H1 (cell line): ENCODE data around the gene TSEN54. TPM values are rescaled to one million over a fixed set of nuclear protein-coding genes. Genes with fewer than 3 reads are reported as not detected.
A peak's percentile ranks its signal among the peaks of the same experiment; 100 is the strongest.

ENCODE experiments used
- CTCF ChIA-PET: fragments of 300-600 bp; sonication (Branson Sonifier 250); formaldehyde crosslinking; loops from one replicate; lab custom pipeline; 2021; ENCODE audit not compliant: partially characterized antibody; lab: Charles Lee
- POLR2A ChIA-PET: fragments of 300-600 bp; sonication (Branson Sonifier 250); formaldehyde crosslinking; loops from one replicate; lab custom pipeline; 2021; ENCODE audit warnings: inconsistent platforms; ENCODE audit not compliant: partially characterized antibody; lab: Charles Lee
- DNase-seq, 2 experiments: peaks; one replicate each; pipeline versions ENCODE4 v3.0.0 to v3.0.0-alpha.2; 2010 to 2022; ENCODE audit warnings: low spot score in 2 of 2, low read depth in 1 of 2, mixed read lengths in 1 of 2
- FAIRE-seq: peaks from 2 replicates; lab custom pipeline; 2011; peaks lifted over from hg19 to GRCh38; lab: Jason Lieb, UNC
- H2AFZ ChIP-seq: 2 replicates; pipeline ENCODE4 v1.8.1; 2012; ENCODE audit warnings: low read length, inconsistent platforms
- H2AK5ac ChIP-seq: 2 replicates; pipeline ENCODE4 v1.6.1; 2013; ENCODE audit warnings: low read depth, low read length
- H2BK120ac ChIP-seq: replicated peaks from 2 replicates; pipeline ENCODE3; 2013; ENCODE audit warnings: low read depth, low read length, inconsistent platforms
- H2BK12ac ChIP-seq: 2 replicates; pipeline ENCODE4 v1.6.1; 2013; ENCODE audit warnings: low read depth, low read length
- H2BK15ac ChIP-seq: 2 replicates; pipeline ENCODE4 v1.6.1; 2013; ENCODE audit warnings: low read length
- H2BK20ac ChIP-seq: 2 replicates; pipeline ENCODE4 v1.6.1; 2013; ENCODE audit warnings: low read length
- H2BK5ac ChIP-seq: 2 replicates; pipeline ENCODE4 v1.6.1; 2013; ENCODE audit warnings: low read depth, low read length
- H3K14ac ChIP-seq: 2 replicates; pipeline ENCODE4 v1.6.1; 2013; ENCODE audit warnings: inconsistent platforms; ENCODE audit not compliant: insufficient read length
- H3K18ac ChIP-seq: 2 replicates; pipeline ENCODE4 v1.6.1; 2013; ENCODE audit warnings: low read length; ENCODE audit errors: extremely low read depth
- H3K23ac ChIP-seq: 2 replicates; pipeline ENCODE4 v1.6.1; 2013; ENCODE audit warnings: inconsistent platforms; ENCODE audit not compliant: insufficient read length
- H3K23me2 ChIP-seq: 2 replicates; pipeline ENCODE4 v1.6.1; 2013; ENCODE audit warnings: low read depth, low read length
- H3K27ac ChIP-seq: 2 replicates; pipeline ENCODE4 v1.6.1; 2011; ENCODE audit warnings: low read depth, low read length, inconsistent platforms
- H3K27me3 ChIP-seq, 4 experiments: replicated peaks in 1 of 4; 1 replicate in 1 of 4; 2 replicates in 3 of 4; pipeline versions ENCODE4 v1.6.1 to v1.8.1; 2011 to 2013; ENCODE audit warnings: low read length in 3 of 4, mild to moderate bottlenecking in 3 of 4, inconsistent platforms in 2 of 4, mixed read lengths in 2 of 4, moderate library complexity in 1 of 4; ENCODE audit not compliant: control insufficient read depth in 3 of 4, insufficient read depth in 3 of 4; ENCODE audit errors: extremely low read depth in 1 of 4
- H3K36me3 ChIP-seq, 4 experiments: 2 replicates each; pipeline versions ENCODE4 v1.6.1 to v1.8.1; 2011 to 2013; ENCODE audit warnings: mild to moderate bottlenecking in 4 of 4, low read length in 3 of 4, moderate library complexity in 2 of 4, control low read depth in 1 of 4, inconsistent platforms in 1 of 4; ENCODE audit not compliant: insufficient read depth in 4 of 4, control insufficient read depth in 2 of 4
- H3K4ac ChIP-seq: replicated peaks from 2 replicates; pipeline ENCODE3; 2013; ENCODE audit warnings: low read length, low read depth, mixed read lengths, inconsistent platforms; ENCODE audit not compliant: insufficient read length
- H3K4me1 ChIP-seq, 4 experiments: replicated peaks in 1 of 4; 1 replicate in 1 of 4; 2 replicates in 3 of 4; pipeline versions ENCODE4 v1.6.1 to v1.8.1; 2011 to 2013; ENCODE audit warnings: low read length in 3 of 4, inconsistent platforms in 2 of 4, mixed read lengths in 1 of 4; ENCODE audit not compliant: insufficient read depth in 4 of 4, control insufficient read depth in 3 of 4
- H3K4me2 ChIP-seq, 2 experiments: 2 replicates each; pipeline versions ENCODE4 v1.6.1 to v1.8.1; 2011 to 2013; ENCODE audit warnings: low read depth in 2 of 2, low read length in 2 of 2, control low read depth in 1 of 2, inconsistent platforms in 1 of 2, mild to moderate bottlenecking in 1 of 2; ENCODE audit not compliant: insufficient read depth in 1 of 2
- H3K4me3 ChIP-seq, 4 experiments: fragments of 200-600, 300-600 bp in 1 of 4; sonication (generic), shearing (Covaris generic), sonication (Bioruptor Twin) in 1 of 4; 2 replicates each; pipeline versions ENCODE4 v1.5.1 to v1.8.1; 2011 to 2016; ENCODE audit warnings: low read length in 4 of 4, low read depth in 3 of 4, control low read depth in 2 of 4, inconsistent platforms in 2 of 4, mild to moderate bottlenecking in 2 of 4, mixed read lengths in 1 of 4, moderate library complexity in 1 of 4; ENCODE audit not compliant: insufficient read depth in 2 of 4; ENCODE audit errors: extremely low read depth in 1 of 4
- H3K56ac ChIP-seq: replicated peaks from 2 replicates; pipeline ENCODE3; 2013; ENCODE audit warnings: low read depth, mild to moderate bottlenecking, mixed read lengths, low read length, inconsistent platforms; ENCODE audit not compliant: insufficient read length
- H3K79me1 ChIP-seq: 2 replicates; pipeline ENCODE4 v1.6.1; 2013; ENCODE audit warnings: low read depth, low read length, control low read depth
- H3K79me2 ChIP-seq, 2 experiments: 2 replicates each; pipeline versions ENCODE4 v1.6.1 to v1.8.1; 2012 to 2013; ENCODE audit warnings: low read length in 2 of 2, mild to moderate bottlenecking in 2 of 2, inconsistent platforms in 1 of 2; ENCODE audit not compliant: insufficient read depth in 2 of 2, control insufficient read depth in 1 of 2
- H3K9ac ChIP-seq, 4 experiments: replicated peaks in 1 of 4; 1 replicate in 1 of 4; 2 replicates in 3 of 4; pipeline versions ENCODE4 v1.6.1 to v1.8.1; 2011 to 2013; ENCODE audit warnings: low read depth in 3 of 4, low read length in 3 of 4, control low read depth in 2 of 4, mild to moderate bottlenecking in 2 of 4, moderate library complexity in 2 of 4, inconsistent platforms in 1 of 4; ENCODE audit errors: extremely low read depth in 1 of 4
- H3K9me3 ChIP-seq, 2 experiments: 2 replicates each; pipeline versions ENCODE4 v1.6.1 to v1.8.1; 2012 to 2013; ENCODE audit warnings: mild to moderate bottlenecking in 2 of 2, moderate library complexity in 2 of 2, control low read depth in 1 of 2, inconsistent platforms in 1 of 2, low read depth in 1 of 2, low read length in 1 of 2, mixed read lengths in 1 of 2; ENCODE audit not compliant: insufficient read depth in 2 of 2
- H4K20me1 ChIP-seq, 2 experiments: replicated peaks in 1 of 2; 2 replicates each; pipeline versions ENCODE3 to v1.8.1; 2011 to 2013; ENCODE audit warnings: inconsistent platforms in 2 of 2, low read length in 2 of 2, mild to moderate bottlenecking in 1 of 2; ENCODE audit not compliant: insufficient read depth in 2 of 2, control insufficient read depth in 1 of 2
- H4K5ac ChIP-seq: 2 replicates; pipeline ENCODE4 v1.6.1; 2013; ENCODE audit warnings: low read length, low read depth, mixed read lengths, inconsistent platforms; ENCODE audit not compliant: insufficient read length
- H4K8ac ChIP-seq: 2 replicates; pipeline ENCODE4 v1.8.0; 2013; ENCODE audit warnings: mild to moderate bottlenecking, moderate library complexity, low read length, inconsistent platforms; ENCODE audit not compliant: insufficient read depth; ENCODE audit errors: extremely low read depth
- H4K91ac ChIP-seq: replicated peaks from 2 replicates; pipeline ENCODE3; 2013; ENCODE audit warnings: low read length, mixed read lengths, inconsistent platforms; ENCODE audit not compliant: insufficient read length
- CHD1 ChIP-seq: IDR thresholded peaks from 2 replicates; pipeline ENCODE4 v1.6.1; 2012; ENCODE audit warnings: low read depth, low read length, improper control_type of control experiment
- KDM5A ChIP-seq: fragments of 200-600 bp; IDR thresholded peaks from 2 replicates; pipeline ENCODE4 v1.7.1; 2012; ENCODE audit warnings: mild to moderate bottlenecking, low read length, inconsistent platforms, mixed read lengths
- PHF8 ChIP-seq: fragments of 200-600 bp; sonication (generic); conservative IDR thresholded peaks from 2 replicates; pipeline ENCODE4 v1.7.1; 2012; ENCODE audit warnings: low read depth, mild to moderate bottlenecking, inconsistent platforms, low read length, moderate library complexity
- POLR2A ChIP-seq, 2 experiments: IDR thresholded peaks; 1 replicate in 1 of 2; 2 replicates in 1 of 2; pipeline ENCODE4 v1.6.1; 2011; ENCODE audit warnings: low read depth in 2 of 2, low read length in 2 of 2, mild to moderate bottlenecking in 2 of 2; ENCODE audit errors: control extremely low read depth in 1 of 2
- POLR2AphosphoS5 ChIP-seq: IDR thresholded peaks from 2 replicates; pipeline ENCODE4 v1.6.1; 2011; ENCODE audit warnings: low read depth, low read length
- WGBS, 2 experiments: shearing (Covaris generic) in 1 of 2; methylation state at CpG; one replicate each; pipeline versions ENCODE4 v1.1.6 to v1.1.7; 2013 to 2015; ENCODE audit warnings: low lambda C conversion rate in 2 of 2, mixed read lengths in 2 of 2, inconsistent platforms in 1 of 2, low coverage in 1 of 2, missing lambda C conversion rate in 1 of 2; ENCODE audit not compliant: insufficient replicate concordance in 2 of 2, insufficient coverage in 1 of 2, insufficient read length in 1 of 2; ENCODE audit errors: extremely low coverage in 1 of 2, missing lambda C conversion rate in 1 of 2; 5-methylcytosine and 5-hydroxymethylcytosine counted together
- polyA plus RNA-seq, 7 experiments: library from polyadenylated mRNA; depleted of rRNA in 3 of 7; stranded (reverse) in 5 of 7; unstranded in 2 of 7; fragments of >200 nt in 5 of 7; fragments of 200-250 nt in 2 of 7; gene quantifications; 1 replicate in 5 of 7; 2 replicates in 1 of 7; 4 replicates in 1 of 7; pipeline versions ENCODE4 v1.2.1 to v1.2.3, GENCODE V29; 2011 to 2013; ENCODE audit warnings: missing spikeins in 2 of 7, mixed read lengths in 2 of 7
- total RNA-seq: library from RNA; stranded (reverse); fragmentation: NEBNext Ultra II Directional; extraction: Animal tissue kit (Norgen Biotek cat#: 25700); gene quantifications from 2 replicates; pipeline ENCODE4 v1.2.1, GENCODE V29; 2021
- TF ChIP-seq, protein P1 (sequence below), 3 experiments: IDR thresholded peaks; 1 replicate in 2 of 3; 2 replicates in 1 of 3; pipeline versions ENCODE4 v1.5.1 to v1.6.1; 2011; ENCODE audit warnings: low read length in 3 of 3, mild to moderate bottlenecking in 3 of 3, inconsistent platforms in 2 of 3, low read depth in 1 of 3, moderate library complexity in 1 of 3; ENCODE audit not compliant: insufficient read depth in 1 of 3; ENCODE audit errors: control extremely low read depth in 1 of 3

The TSEN54 gene
- total and polyA plus RNA-seq, 2 of the 8 experiments (the other 6 are each of a cell fraction or from before 2014, with no cell fraction given) = 43.6 to 60.3 TPM

DNA sequence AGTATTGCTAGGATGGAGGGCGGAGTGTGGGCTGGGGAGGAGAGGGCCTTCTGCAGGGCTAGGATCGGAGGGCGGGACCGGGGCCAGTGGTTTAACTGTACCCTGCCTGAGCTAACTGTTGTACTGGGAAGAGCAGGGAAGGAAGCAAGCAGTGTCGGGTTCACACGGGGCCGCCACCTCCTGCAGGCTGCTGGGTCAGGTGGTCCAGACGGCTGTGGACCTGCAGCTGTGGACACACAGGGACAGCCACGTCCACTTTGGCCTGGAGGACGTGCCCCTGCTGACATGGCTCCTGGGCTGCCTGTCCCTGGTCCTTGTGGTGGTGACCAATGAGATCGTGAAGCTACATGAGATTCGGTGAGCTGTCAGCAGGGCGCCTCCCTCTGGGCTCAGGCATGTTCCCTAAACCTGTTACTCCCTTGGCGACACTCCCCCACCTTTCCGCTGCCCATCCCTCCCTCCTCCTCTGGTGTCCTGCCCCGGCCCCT is 17.6 kb upstream of the TSEN54 start:
- Histone ChIP-seq H4K91ac (no peak overlapping the region), H3K4me1 (no peaks in the 10 kb centered on the region), H2BK5ac (no peak overlapping the region; the same call in 1 of the 2 replicates), H3K23me2 (no peaks in the 10 kb centered on the region), H3K4me3 (no peak overlapping the region), H2AK5ac (no peak overlapping the region), H2BK15ac (no peak overlapping the region), H2BK120ac (no peak overlapping the region), H3K27me3 (no peaks in the 10 kb centered on the region), H3K56ac (no peak overlapping the region), H2BK20ac (no peak overlapping the region), H2BK12ac (no peak overlapping the region), H3K23ac (no peak overlapping the region), H2AFZ (no peak overlapping the region), H3K4me2 (no peak overlapping the region), H4K8ac (peak overlapping the region; percentile 57; the same call in 1 of the 2 replicates), H4K20me1 (peaks cover 0 to 9% of the 10 kb centered on the region in 2 experiments), H3K36me3 (peaks cover 3 to 9% (median 6%) of the 10 kb centered on the region in 4 experiments; a peak in 6 of 8 replicates), H3K4ac (no peak overlapping the region), H3K9me3 (no peaks in the 10 kb centered on the region), H3K79me2 (no peaks in the 10 kb centered on the region), H3K9ac (no peak overlapping the region), H3K14ac (no peak overlapping the region), H3K79me1 (no peaks in the 10 kb centered on the region), H3K18ac (no peak overlapping the region), H3K27ac (no peak overlapping the region), H4K5ac (no peak overlapping the region)
- TF ChIP-seq, protein P1, sequence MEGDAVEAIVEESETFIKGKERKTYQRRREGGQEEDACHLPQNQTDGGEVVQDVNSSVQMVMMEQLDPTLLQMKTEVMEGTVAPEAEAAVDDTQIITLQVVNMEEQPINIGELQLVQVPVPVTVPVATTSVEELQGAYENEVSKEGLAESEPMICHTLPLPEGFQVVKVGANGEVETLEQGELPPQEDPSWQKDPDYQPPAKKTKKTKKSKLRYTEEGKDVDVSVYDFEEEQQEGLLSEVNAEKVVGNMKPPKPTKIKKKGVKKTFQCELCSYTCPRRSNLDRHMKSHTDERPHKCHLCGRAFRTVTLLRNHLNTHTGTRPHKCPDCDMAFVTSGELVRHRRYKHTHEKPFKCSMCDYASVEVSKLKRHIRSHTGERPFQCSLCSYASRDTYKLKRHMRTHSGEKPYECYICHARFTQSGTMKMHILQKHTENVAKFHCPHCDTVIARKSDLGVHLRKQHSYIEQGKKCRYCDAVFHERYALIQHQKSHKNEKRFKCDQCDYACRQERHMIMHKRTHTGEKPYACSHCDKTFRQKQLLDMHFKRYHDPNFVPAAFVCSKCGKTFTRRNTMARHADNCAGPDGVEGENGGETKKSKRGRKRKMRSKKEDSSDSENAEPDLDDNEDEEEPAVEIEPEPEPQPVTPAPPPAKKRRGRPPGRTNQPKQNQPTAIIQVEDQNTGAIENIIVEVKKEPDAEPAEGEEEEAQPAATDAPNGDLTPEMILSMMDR (IDR thresholded peaks at IDR 0.05; ENCODE audit: control extremely low read depth in 1 of 3, insufficient read depth in 1 of 3, low read depth in 1 of 3, low read length in 3 of 3) = peak in 2 of 3 experiments; percentile 14 to 22; a peak in 2 of 4 replicates
- TF ChIP-seq POLR2AphosphoS5 (peak; percentile 62), POLR2A (IDR thresholded peaks at IDR 0.05; ENCODE audit: control extremely low read depth in 1 of 2, low read depth in 2 of 2, low read length in 2 of 2) (peak in 1 of 2 experiments; percentile 49; a peak in 2 of 3 replicates), CHD1 (no peak), KDM5A (no peak), PHF8 (no peak)
- FAIRE-seq (no peak), DNase-seq (no peak)
- ChIA-PET POLR2A (interaction anchor here (1.0 to 6.4 kb wide), 12 partner anchors 10 to 268 kb away, joined by 3 to 35 read pairs (median 6); partner anchors contain the start of genes GGA3, LLGL2, MRPS7 and TMEM94), CTCF (interaction anchor here (0.5 to 8.2 kb wide), 11 partner anchors 7 to 258 kb away, joined by 3 to 67 read pairs (median 3); partner anchors contain the start of genes GGA3, MRPS7 and TMEM94)
- WGBS, 2 experiments = 75% methylated on average over 16 of the region's 16 CpGs; no CpG with 5 or more reads in 1 of the 2 experiments
